SK-N-SH treated with all-trans-retinoic acid at 6 μM for 48 hours (cell line): Measurements from ENCODE around the gene PTDSS2.

Experiments used
- ATAC-seq: fragments of 200-7000 bp; cut with Tn5 transposase; 3 replicates; pipeline ENCODE4 v1.9.1; 2020; ENCODE audit warnings: mild to moderate bottlenecking, moderate library complexity
- ARNTL ChIP-seq: fragments of 450-650 bp; formaldehyde crosslinking; IDR thresholded peaks from 2 replicates; pipeline ENCODE4 v1.5.0; 2020; ENCODE audit warnings: low read depth, mild to moderate bottlenecking, moderate library complexity, borderline replicate concordance
- BACH2 ChIP-seq: fragments of 250-450 bp; sonication (Bioruptor Pico); IDR thresholded peaks from 2 replicates; pipeline ENCODE4 v1.9.0; 2021; ENCODE audit warnings: mild to moderate bottlenecking, borderline replicate concordance
- GLIS3 ChIP-seq: fragments of 250-450 bp; sonication (Bioruptor Pico); IDR thresholded peaks from 2 replicates; pipeline ENCODE4 v1.5.0; 2020; ENCODE audit warnings: mild to moderate bottlenecking, moderate library complexity
- ISL1 ChIP-seq: fragments of 250-450 bp; sonication (Bioruptor Pico); IDR thresholded peaks from 2 replicates; pipeline ENCODE4 v2.1.2; 2022; ENCODE audit warnings: mild to moderate bottlenecking, moderate library complexity
- OSR1 ChIP-seq: fragments of 250-450 bp; sonication (Bioruptor Pico); IDR thresholded peaks from 2 replicates; pipeline ENCODE4 v1.8.0; 2022; ENCODE audit warnings: moderate library complexity, mild to moderate bottlenecking, inconsistent platforms
- PPARA ChIP-seq: fragments of 250-450 bp; sonication (Bioruptor Pico); IDR thresholded peaks from 2 replicates; pipeline ENCODE4 v1.5.0; 2020; ENCODE audit warnings: mild to moderate bottlenecking, borderline replicate concordance
- RARB ChIP-seq: fragments of 250-450 bp; sonication (Bioruptor Pico); IDR thresholded peaks from 2 replicates; pipeline ENCODE4 v1.8.0; 2021; ENCODE audit warnings: mild to moderate bottlenecking, moderate library complexity
- SNAI2 ChIP-seq: fragments of 250-450 bp; sonication (Bioruptor Pico); IDR thresholded peaks from 2 replicates; pipeline ENCODE4 v1.5.0; 2020; ENCODE audit warnings: mild to moderate bottlenecking, moderate library complexity
- ZC3H10 ChIP-seq: fragments of 250-450 bp; sonication (Bioruptor Pico); IDR thresholded peaks from 2 replicates; pipeline ENCODE4 v1.5.1; 2021; ENCODE audit warnings: mild to moderate bottlenecking, moderate library complexity
- ZFP3 ChIP-seq: fragments of 250-450 bp; sonication (Bioruptor Pico); IDR thresholded peaks from 2 replicates; pipeline ENCODE4 v1.5.0; 2020; ENCODE audit warnings: mild to moderate bottlenecking, moderate library complexity
- ZFP30 ChIP-seq: fragments of 450-650 bp; formaldehyde crosslinking; IDR thresholded peaks from 2 replicates; pipeline ENCODE4 v1.5.0; 2022; ENCODE audit warnings: mild to moderate bottlenecking, moderate library complexity
- ZNF565 ChIP-seq: fragments of 450-650 bp; formaldehyde crosslinking; conservative IDR thresholded peaks from 2 replicates; pipeline ENCODE4 v1.5.0; 2020; ENCODE audit warnings: low read depth, mild to moderate bottlenecking, moderate library complexity
- ZNF70 ChIP-seq: fragments of 450-650 bp; formaldehyde crosslinking; IDR thresholded peaks from 2 replicates; pipeline ENCODE4 v1.5.0; 2020; ENCODE audit warnings: mild to moderate bottlenecking, moderate library complexity
- ZNF8 ChIP-seq: fragments of 450-650 bp; formaldehyde crosslinking; IDR thresholded peaks from 2 replicates; pipeline ENCODE4 v1.5.0; 2020; ENCODE audit warnings: mild to moderate bottlenecking, moderate library complexity
- TF ChIP-seq, protein P1 (sequence below): fragments of 250-450 bp; sonication (Bioruptor Pico); IDR thresholded peaks from 2 replicates; pipeline ENCODE4 v1.8.0; 2021; ENCODE audit warnings: low read depth, mild to moderate bottlenecking, moderate library complexity, borderline replicate concordance
- TF ChIP-seq, protein P2 (sequence below): fragments of 250-450 bp; sonication (Bioruptor Pico); IDR thresholded peaks from 2 replicates; pipeline ENCODE4 v1.5.1; 2021; ENCODE audit warnings: mild to moderate bottlenecking, moderate library complexity
- TF ChIP-seq, protein P3 (sequence below): fragments of 250-450 bp; sonication (Bioruptor Pico); IDR thresholded peaks from 2 replicates; pipeline ENCODE4 v1.5.1; 2020; ENCODE audit warnings: low read depth, mild to moderate bottlenecking, moderate library complexity
- TF ChIP-seq, protein P4 (sequence below): fragments of 250-450 bp; sonication (Bioruptor Pico); IDR thresholded peaks from 2 replicates; pipeline ENCODE4 v1.8.0; 2020; ENCODE audit warnings: mild to moderate bottlenecking, moderate library complexity, borderline replicate concordance

PTDSS2 gene

DNA sequence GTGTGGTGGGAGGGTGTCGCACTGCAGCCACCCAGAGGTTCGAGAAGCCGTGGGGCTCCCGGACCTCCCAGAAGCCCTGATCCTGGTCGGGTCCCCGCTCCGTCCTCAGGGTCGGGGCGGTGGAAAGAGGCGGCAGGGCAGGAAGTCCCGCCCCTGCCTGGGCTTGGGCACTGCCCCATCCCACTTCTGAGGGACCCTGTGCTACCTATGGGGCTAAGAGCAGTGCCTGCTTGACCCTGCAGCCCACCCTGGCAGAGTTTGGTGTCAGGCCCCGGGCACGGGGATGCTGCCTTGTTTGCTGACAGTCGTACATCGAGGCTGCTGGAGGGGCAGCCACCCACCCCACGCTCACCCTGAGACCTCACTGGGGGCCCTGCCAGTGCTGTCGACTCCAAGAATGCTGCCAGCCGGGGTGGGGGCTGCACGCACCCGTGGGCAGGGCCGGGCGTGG lies 37.5 kb downstream of the PTDSS2 start (continued):
- TF ChIP-seq, protein P1, sequence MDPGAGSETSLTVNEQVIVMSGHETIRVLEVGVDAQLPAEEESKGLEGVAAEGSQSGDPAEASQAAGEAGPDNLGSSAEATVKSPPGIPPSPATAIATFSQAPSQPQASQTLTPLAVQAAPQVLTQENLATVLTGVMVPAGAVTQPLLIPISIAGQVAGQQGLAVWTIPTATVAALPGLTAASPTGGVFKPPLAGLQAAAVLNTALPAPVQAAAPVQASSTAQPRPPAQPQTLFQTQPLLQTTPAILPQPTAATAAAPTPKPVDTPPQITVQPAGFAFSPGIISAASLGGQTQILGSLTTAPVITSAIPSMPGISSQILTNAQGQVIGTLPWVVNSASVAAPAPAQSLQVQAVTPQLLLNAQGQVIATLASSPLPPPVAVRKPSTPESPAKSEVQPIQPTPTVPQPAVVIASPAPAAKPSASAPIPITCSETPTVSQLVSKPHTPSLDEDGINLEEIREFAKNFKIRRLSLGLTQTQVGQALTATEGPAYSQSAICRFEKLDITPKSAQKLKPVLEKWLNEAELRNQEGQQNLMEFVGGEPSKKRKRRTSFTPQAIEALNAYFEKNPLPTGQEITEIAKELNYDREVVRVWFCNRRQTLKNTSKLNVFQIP = no peak
- TF ChIP-seq ARNTL (no peak), BACH2 (CRISPR knock-in tag) (no peak), PPARA (no peak), SNAI2 (no peak)
- TF ChIP-seq, protein P2, sequence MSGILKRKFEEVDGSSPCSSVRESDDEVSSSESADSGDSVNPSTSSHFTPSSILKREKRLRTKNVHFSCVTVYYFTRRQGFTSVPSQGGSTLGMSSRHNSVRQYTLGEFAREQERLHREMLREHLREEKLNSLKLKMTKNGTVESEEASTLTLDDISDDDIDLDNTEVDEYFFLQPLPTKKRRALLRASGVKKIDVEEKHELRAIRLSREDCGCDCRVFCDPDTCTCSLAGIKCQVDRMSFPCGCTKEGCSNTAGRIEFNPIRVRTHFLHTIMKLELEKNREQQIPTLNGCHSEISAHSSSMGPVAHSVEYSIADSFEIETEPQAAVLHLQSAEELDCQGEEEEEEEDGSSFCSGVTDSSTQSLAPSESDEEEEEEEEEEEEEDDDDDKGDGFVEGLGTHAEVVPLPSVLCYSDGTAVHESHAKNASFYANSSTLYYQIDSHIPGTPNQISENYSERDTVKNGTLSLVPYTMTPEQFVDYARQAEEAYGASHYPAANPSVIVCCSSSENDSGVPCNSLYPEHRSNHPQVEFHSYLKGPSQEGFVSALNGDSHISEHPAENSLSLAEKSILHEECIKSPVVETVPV (CRISPR knock-in tag) = no peak

DNA sequence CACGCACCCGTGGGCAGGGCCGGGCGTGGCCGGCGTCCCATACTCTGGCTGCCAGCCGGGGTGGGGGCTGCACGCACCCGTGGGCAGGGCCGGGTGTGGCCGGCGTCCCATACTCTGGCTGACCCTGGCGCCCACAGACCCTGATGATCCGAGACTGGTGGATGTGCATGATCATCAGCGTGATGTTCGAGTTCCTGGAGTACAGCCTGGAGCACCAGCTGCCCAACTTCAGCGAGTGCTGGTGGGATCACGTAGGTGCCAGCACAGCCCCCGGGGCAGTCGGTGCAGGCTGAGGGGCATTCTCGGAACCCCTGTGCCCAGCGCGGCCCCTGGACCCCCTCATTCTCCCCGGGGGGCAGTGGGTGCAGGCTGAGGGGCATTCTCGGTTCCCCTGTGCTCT lies 38.0 kb downstream of the PTDSS2 start:
- TF ChIP-seq, protein P1 = no peak
- TF ChIP-seq PPARA (no peak), ARNTL (no peak)
- ATAC-seq = no peak

DNA sequence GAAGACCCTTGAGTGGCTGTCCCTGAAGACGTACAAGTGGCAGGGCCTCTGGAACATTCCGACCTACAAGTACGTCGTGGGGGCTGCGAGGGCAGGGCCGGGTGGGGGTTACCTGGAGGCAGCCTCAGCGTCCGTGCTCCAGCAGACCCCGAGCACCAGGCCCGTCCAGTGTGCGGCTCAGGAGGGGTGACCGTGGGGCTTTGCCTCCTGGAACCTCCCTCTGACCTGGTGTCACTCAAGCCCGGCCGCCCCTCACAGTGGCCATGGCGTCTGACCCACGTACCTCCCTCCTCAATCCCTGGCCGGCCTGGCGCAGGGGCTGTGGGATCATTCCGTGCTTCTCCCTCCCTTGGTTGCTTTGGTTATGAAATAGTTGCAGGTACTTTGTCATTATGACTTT lies 38.5 kb downstream of the PTDSS2 start:
- ATAC-seq = no peak
- TF ChIP-seq ZNF565 (CRISPR knock-in tag) = no peak
- TF ChIP-seq, protein P1 = no peak
- TF ChIP-seq OSR1 (CRISPR knock-in tag) = no peak
- TF ChIP-seq ZFP3 (CRISPR knock-in tag) = no peak
- TF ChIP-seq, protein P3, sequence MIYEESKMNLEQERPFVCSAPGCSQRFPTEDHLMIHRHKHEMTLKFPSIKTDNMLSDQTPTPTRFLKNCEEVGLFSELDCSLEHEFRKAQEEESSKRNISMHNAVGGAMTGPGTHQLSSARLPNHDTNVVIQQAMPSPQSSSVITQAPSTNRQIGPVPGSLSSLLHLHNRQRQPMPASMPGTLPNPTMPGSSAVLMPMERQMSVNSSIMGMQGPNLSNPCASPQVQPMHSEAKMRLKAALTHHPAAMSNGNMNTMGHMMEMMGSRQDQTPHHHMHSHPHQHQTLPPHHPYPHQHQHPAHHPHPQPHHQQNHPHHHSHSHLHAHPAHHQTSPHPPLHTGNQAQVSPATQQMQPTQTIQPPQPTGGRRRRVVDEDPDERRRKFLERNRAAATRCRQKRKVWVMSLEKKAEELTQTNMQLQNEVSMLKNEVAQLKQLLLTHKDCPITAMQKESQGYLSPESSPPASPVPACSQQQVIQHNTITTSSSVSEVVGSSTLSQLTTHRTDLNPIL (CRISPR knock-in tag) = no peak
- TF ChIP-seq, protein P4, sequence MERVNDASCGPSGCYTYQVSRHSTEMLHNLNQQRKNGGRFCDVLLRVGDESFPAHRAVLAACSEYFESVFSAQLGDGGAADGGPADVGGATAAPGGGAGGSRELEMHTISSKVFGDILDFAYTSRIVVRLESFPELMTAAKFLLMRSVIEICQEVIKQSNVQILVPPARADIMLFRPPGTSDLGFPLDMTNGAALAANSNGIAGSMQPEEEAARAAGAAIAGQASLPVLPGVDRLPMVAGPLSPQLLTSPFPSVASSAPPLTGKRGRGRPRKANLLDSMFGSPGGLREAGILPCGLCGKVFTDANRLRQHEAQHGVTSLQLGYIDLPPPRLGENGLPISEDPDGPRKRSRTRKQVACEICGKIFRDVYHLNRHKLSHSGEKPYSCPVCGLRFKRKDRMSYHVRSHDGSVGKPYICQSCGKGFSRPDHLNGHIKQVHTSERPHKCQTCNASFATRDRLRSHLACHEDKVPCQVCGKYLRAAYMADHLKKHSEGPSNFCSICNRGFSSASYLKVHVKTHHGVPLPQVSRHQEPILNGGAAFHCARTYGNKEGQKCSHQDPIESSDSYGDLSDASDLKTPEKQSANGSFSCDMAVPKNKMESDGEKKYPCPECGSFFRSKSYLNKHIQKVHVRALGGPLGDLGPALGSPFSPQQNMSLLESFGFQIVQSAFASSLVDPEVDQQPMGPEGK (CRISPR knock-in tag) = no peak
- TF ChIP-seq BACH2 (CRISPR knock-in tag) = no peak
- TF ChIP-seq RARB (CRISPR knock-in tag) = no peak
- TF ChIP-seq, all 23 proteins: peak for 0

DNA sequence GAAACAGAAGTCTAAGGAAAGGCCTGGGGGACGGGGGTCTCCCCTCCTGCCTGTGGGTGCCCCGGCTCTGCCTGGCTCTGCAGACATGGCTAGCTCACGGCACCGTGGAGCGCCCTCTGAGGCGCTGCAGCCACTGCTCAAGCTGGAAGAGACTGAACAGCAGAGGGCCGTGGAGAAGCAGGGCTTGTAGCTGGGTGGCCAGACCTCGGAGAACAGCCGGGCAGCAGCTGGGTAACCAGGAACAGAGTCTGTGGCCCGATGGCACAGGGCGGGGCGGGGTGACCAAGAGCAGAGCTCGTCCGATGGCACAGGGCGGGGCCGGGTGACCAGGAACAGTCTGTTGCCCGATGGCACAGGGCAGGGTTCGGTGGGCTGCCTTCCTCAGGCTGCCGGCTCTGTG lies 38.9 kb downstream of the PTDSS2 start:
- TF ChIP-seq ZFP30 (CRISPR knock-in tag) (no peak), ZNF8 (no peak), ISL1 (CRISPR knock-in tag) (no peak), BACH2 (CRISPR knock-in tag) (no peak), ARNTL (no peak), ZNF70 (no peak), ZC3H10 (CRISPR knock-in tag) (no peak), GLIS3 (no peak), OSR1 (CRISPR knock-in tag) (no peak)
- TF ChIP-seq, protein P2 (CRISPR knock-in tag) = no peak
- no peak for ATAC-seq
